Cardiac muscle cell (in vitro differentiated cells and primary cell): ENCODE measurements around the gene SYNPO2. TPM values are rescaled to one million over a fixed set of nuclear protein-coding genes. Genes with fewer than 3 reads are reported as not detected.

Source experiments
- DNase-seq, 2 donors: peaks; one replicate each; pipeline versions ENCODE4 v3.0.0 to v3.0.0-alpha.2; 2010 to 2017; ENCODE audit warnings: low read depth in 1 of 2, low spot score in 1 of 2
- H3K27ac ChIP-seq: fragments of 200-600 bp; sonication (generic); 2 replicates; pipeline ENCODE4 v1.5.1; 2016
- H3K27me3 ChIP-seq: fragments of 200-600 bp; sonication (generic); 2 replicates; pipeline ENCODE4 v1.6.0; 2016; ENCODE audit warnings: control low read depth
- H3K36me3 ChIP-seq: fragments of 200-600 bp; sonication (generic); 2 replicates; pipeline ENCODE4 v1.5.1; 2016; ENCODE audit warnings: control low read depth
- H3K4me1 ChIP-seq: fragments of 200-600 bp; sonication (generic); 2 replicates; pipeline ENCODE4 v1.8.1; 2017; ENCODE audit warnings: low read depth, mild to moderate bottlenecking, mixed run types
- H3K4me3 ChIP-seq: fragments of 200-600 bp; sonication (generic); 2 replicates; pipeline ENCODE4 v1.5.1; 2016; ENCODE audit warnings: mild to moderate bottlenecking
- H3K9me3 ChIP-seq: fragments of 200-600 bp; sonication (generic); 2 replicates; pipeline ENCODE4 v1.5.1; 2017; ENCODE audit warnings: low read depth, mild to moderate bottlenecking, control low read depth
- CTCF ChIP-seq: IDR thresholded peaks from 2 replicates; pipeline ENCODE4 v1.5.1; 2012; ENCODE audit warnings: low read depth, mild to moderate bottlenecking, low read length
- polyA plus RNA-seq: library from polyadenylated mRNA; unstranded; fragments of >200 nt; fragmentation: Nextera tagmentation; extraction: Ambion mirVana; gene quantifications from 2 replicates; pipeline ENCODE4 v1.2.1, GENCODE V29; 2016
- total RNA-seq: library from RNA; depleted of rRNA; stranded (reverse); fragments of >200 nt; gene quantifications from 2 replicates; pipeline ENCODE4 v1.2.3, GENCODE V29; 2016

SYNPO2 gene
- total and polyA plus RNA-seq, 2 experiments from 2014 or later: 14.7 to 35.6 TPM

GRCh38 chr4:118911238-118911703 is 22.6 kb downstream of the SYNPO2 start:
- H3K4me3 ChIP-seq: no peak overlapping the region
- no peaks in the 10 kb centered on the region for H3K9me3 ChIP-seq
- H3K4me1 ChIP-seq: peaks cover 12% of the 10 kb centered on the region
- H3K27me3 ChIP-seq: no peaks in the 10 kb centered on the region
- DNase-seq: peak in 1 of 2 donors; percentile 12
- TF ChIP-seq CTCF: no peak
- H3K36me3 ChIP-seq: no peaks in the 10 kb centered on the region
- no peak overlapping the region for H3K27ac ChIP-seq

GRCh38 chr4:118915468-118915867 is 26.8 kb downstream of the SYNPO2 start:
- DNase-seq: no peak
- Histone ChIP-seq H3K4me3 (no peak overlapping the region), H3K4me1 (no peaks in the 10 kb centered on the region), H3K9me3 (no peaks in the 10 kb centered on the region), H3K36me3 (no peaks in the 10 kb centered on the region), H3K27me3 (no peaks in the 10 kb centered on the region), H3K27ac (no peak overlapping the region)
- TF ChIP-seq CTCF: no peak

GRCh38 chr4:118916691-118917289 is 28.1 kb downstream of the SYNPO2 start:
- Histone ChIP-seq H3K27ac (no peak overlapping the region), H3K4me3 (no peak overlapping the region), H3K4me1 (no peaks in the 10 kb centered on the region), H3K9me3 (no peaks in the 10 kb centered on the region), H3K36me3 (no peaks in the 10 kb centered on the region), H3K27me3 (no peaks in the 10 kb centered on the region)
- no peak for DNase-seq
- TF ChIP-seq CTCF: no peak

GRCh38 chr4:118917582-118917981 is 28.9 kb downstream of the SYNPO2 start:
- no peak overlapping the region for H3K27ac ChIP-seq
- no peaks in the 10 kb centered on the region for H3K27me3 ChIP-seq
- no peaks in the 10 kb centered on the region for H3K9me3 ChIP-seq
- peak in 1 of 2 donors; percentile 23 for DNase-seq
- H3K36me3 ChIP-seq: no peaks in the 10 kb centered on the region
- no peak overlapping the region for H3K4me3 ChIP-seq
- no peaks in the 10 kb centered on the region for H3K4me1 ChIP-seq
- no peak for TF ChIP-seq CTCF

GRCh38 chr4:118918388-118918787 is 29.7 kb downstream of the SYNPO2 start:
- Histone ChIP-seq H3K36me3 (no peaks in the 10 kb centered on the region), H3K9me3 (no peaks in the 10 kb centered on the region), H3K27me3 (no peaks in the 10 kb centered on the region), H3K27ac (no peak overlapping the region), H3K4me3 (no peak overlapping the region), H3K4me1 (no peaks in the 10 kb centered on the region)
- DNase-seq: peak in 1 of 2 donors; percentile 93
- no peak for TF ChIP-seq CTCF
